PC-3 (cell line): ENCODE measurements around the gene HACD4. TPM values are rescaled to one million over a fixed set of nuclear protein-coding genes. Genes with fewer than 3 reads are reported as not detected.

Experiments
- ATAC-seq: fragments of 200-7000 bp; cut with Tn5 transposase; 2 replicates; pipeline ENCODE4 v1.9.1; 2020; ENCODE audit warnings: mild to moderate bottlenecking, moderate library complexity
- BruUV-seq: library from RNA; stranded (reverse); fragments of 400-500 nt; replicated peaks from 2 replicates; lab custom pipeline; 2021; lab: Mats Ljungman, UMichigan
- CTCF ChIA-PET: fragments of 300-600 bp; sonication (Branson Sonifier 250); formaldehyde crosslinking; loops from one replicate; lab custom pipeline; 2022; ENCODE audit warnings: antibody characterized with exemption; lab: Charles Lee
- POLR2A ChIA-PET: fragments of 300-600 bp; sonication (Branson Sonifier 250); formaldehyde crosslinking; loops from one replicate; lab custom pipeline; 2022; ENCODE audit warnings: antibody characterized with exemption; ENCODE audit not compliant: unreplicated experiment; lab: Charles Lee
- DNase-seq: peaks from one replicate; pipeline ENCODE4 v3.0.0-alpha.2; 2015
- H2AFZ ChIP-seq: fragments of 300-600 bp; sonication (generic); 2 replicates; pipeline ENCODE4 v1.6.0; 2016; ENCODE audit warnings: antibody characterized with exemption, low read length
- H3F3A ChIP-seq: fragments of 300-600 bp; sonication (generic); one replicate; pipeline ENCODE4 v1.6.0; 2017; ENCODE audit warnings: antibody characterized with exemption, low read length, control low read depth, mild to moderate bottlenecking; ENCODE audit not compliant: unreplicated experiment
- H3K27ac ChIP-seq: fragments of 300-600 bp; sonication (generic); 2 replicates; pipeline ENCODE4 v1.5.1; 2016; ENCODE audit warnings: mild to moderate bottlenecking, low read length
- H3K27me3 ChIP-seq: fragments of 300-600 bp; sonication (generic); 2 replicates; pipeline ENCODE4 v1.6.1; 2016; ENCODE audit warnings: low read length, mixed read lengths
- H3K36me3 ChIP-seq: fragments of 300-600 bp; sonication (generic); 2 replicates; pipeline ENCODE4 v1.6.1; 2016; ENCODE audit warnings: low read depth, mixed run types, low read length, mixed read lengths
- H3K4me1 ChIP-seq: fragments of 300-600 bp; sonication (generic); 2 replicates; pipeline ENCODE4 v1.5.1; 2016; ENCODE audit warnings: low read length; ENCODE audit not compliant: insufficient read depth
- H3K4me2 ChIP-seq: fragments of 300-600 bp; sonication (generic); 2 replicates; pipeline ENCODE4 v1.6.0; 2016; ENCODE audit warnings: low read length
- H3K4me3 ChIP-seq: fragments of 300-600 bp; sonication (generic); 2 replicates; pipeline ENCODE4 v1.5.1; 2016; ENCODE audit warnings: mild to moderate bottlenecking, low read length, mixed read lengths
- H3K79me2 ChIP-seq: fragments of 300-600 bp; sonication (generic); 2 replicates; pipeline ENCODE4 v1.6.1; 2017; ENCODE audit warnings: low read length, mixed read lengths
- H3K9ac ChIP-seq: fragments of 300-600 bp; sonication (generic); 2 replicates; pipeline ENCODE4 v1.6.0; 2016; ENCODE audit warnings: mild to moderate bottlenecking, low read length
- H3K9me2 ChIP-seq: fragments of 300-600 bp; sonication (generic); replicated peaks from 2 replicates; pipeline ENCODE4 v1.6.1; 2016; ENCODE audit warnings: mixed run types, low read length, mixed read lengths
- H3K9me3 ChIP-seq: fragments of 300-600 bp; sonication (generic); 2 replicates; pipeline ENCODE4 v1.6.1; 2016; ENCODE audit warnings: low read length, mixed read lengths
- H4K20me1 ChIP-seq: fragments of 300-600 bp; sonication (generic); 2 replicates; pipeline ENCODE4 v1.6.1; 2016; ENCODE audit warnings: low read length, mixed read lengths
- CTCF ChIP-seq: fragments of 300-600 bp; sonication (generic); conservative IDR thresholded peaks from 2 replicates; pipeline ENCODE4 v1.5.1; 2017; ENCODE audit warnings: antibody characterized with exemption, low read depth, mild to moderate bottlenecking, low read length
- EZH2 ChIP-seq: fragments of 300-600 bp; sonication (generic); IDR thresholded peaks from one replicate; pipeline ENCODE4 v1.6.1; 2017; ENCODE audit warnings: antibody characterized with exemption, mild to moderate bottlenecking, low read length; ENCODE audit not compliant: unreplicated experiment
- EZH2phosphoT487 ChIP-seq: fragments of 300-600 bp; sonication (generic); IDR thresholded peaks from 2 replicates; pipeline ENCODE4 v1.6.1; 2018; ENCODE audit warnings: mild to moderate bottlenecking, antibody characterized with exemption, low read length, borderline replicate concordance
- intact Hi-C: fragments of 100-400 bp; cut with micrococcal nuclease; formaldehyde crosslinking; loops from 2 replicates; pipeline ENCODE4 v1.9.0; 2023
- total RNA-seq: library from RNA; depleted of rRNA; stranded (reverse); fragments of >200 nt; gene quantifications from 2 replicates; pipeline ENCODE4 v1.2.3, GENCODE V29; 2014

The HACD4 gene
- total RNA-seq, 1 experiment from 2014 or later, result not detected

GRCh38 chr9:21077781-21078180, 46.3 kb upstream of the HACD4 start, which contains the start of gene IFNB1:
TSS of gene IFNB1 (minus strand) at chr9:21077942. CDS start at chr9:21077869, 73 bp downstream.
- no peaks in the 10 kb centered on the region for H3K79me2 ChIP-seq
- intact Hi-C loops, result no loop called here
- no peaks in the 10 kb centered on the region for H4K20me1 ChIP-seq
- ChIA-PET POLR2A (no interaction called here), CTCF (interaction anchor here (1.3 kb wide), 1 partner anchor 33 kb away, joined by 7 read pairs; no protein-coding TSS in a partner anchor)
- H3K9me2 ChIP-seq, result no peaks in the 10 kb centered on the region
- TF ChIP-seq EZH2phosphoT487, result no peak
- no peak for TF ChIP-seq CTCF
- TF ChIP-seq EZH2, result no peak
- H3K9ac ChIP-seq, result no peak within 1 kb of the TSS
- no peak within 1 kb of the TSS for H3K4me2 ChIP-seq
- no peaks in the 10 kb centered on the region for H3K36me3 ChIP-seq
- no peak within 1 kb of the TSS for H3K4me3 ChIP-seq
- H3K27ac ChIP-seq, result no peak within 1 kb of the TSS
- no peak for ATAC-seq
- H3K27me3 ChIP-seq, result no peaks in the 10 kb centered on the region
- H3K4me1 ChIP-seq, result no peaks in the 10 kb centered on the region
- no peak for DNase-seq
- no peaks in the 10 kb centered on the region for H3F3A ChIP-seq
- H3K9me3 ChIP-seq, result no peaks in the 10 kb centered on the region
- no TSS peak for BruUV-seq
- H2AFZ ChIP-seq, result no peak within 1 kb of the TSS

GRCh38 chr9:21075484-21075883, 44.0 kb upstream of the HACD4 start:
- Histone ChIP-seq H3K36me3 (no peaks in the 10 kb centered on the region), H3K4me2 (no peak overlapping the region), H3K4me3 (no peak overlapping the region), H3K27ac (no peak overlapping the region), H3K9ac (no peak overlapping the region), H3K9me2 (no peaks in the 10 kb centered on the region), H3K79me2 (no peaks in the 10 kb centered on the region), H2AFZ (no peak overlapping the region), H3K4me1 (peaks cover 2% of the 10 kb centered on the region), H3K27me3 (no peaks in the 10 kb centered on the region), H4K20me1 (no peaks in the 10 kb centered on the region), H3F3A (no peaks in the 10 kb centered on the region), H3K9me3 (no peaks in the 10 kb centered on the region)
- DNase-seq, result no peak
- no peak for TF ChIP-seq CTCF
- no peak for TF ChIP-seq EZH2phosphoT487
- no peak for TF ChIP-seq EZH2
- ATAC-seq, result no peak
- CTCF ChIA-PET, result no interaction called here
- POLR2A ChIA-PET, result no interaction called here
- BruUV-seq, result no TSS peak
- intact Hi-C loops, result no loop called here

- ATAC-seq (no peak), DNase-seq (no peak)
- CTCF ChIA-PET, result no interaction called here
- Histone ChIP-seq H3K79me2 (no peaks in the 10 kb centered on the region), H3K27me3 (no peaks in the 10 kb centered on the region), H3K9me2 (no peaks in the 10 kb centered on the region), H3K27ac (no peak overlapping the region), H3K4me1 (peaks cover 6% of the 10 kb centered on the region), H3K9me3 (no peaks in the 10 kb centered on the region), H2AFZ (no peak overlapping the region), H3K9ac (no peak overlapping the region), H3K4me3 (no peak overlapping the region), H4K20me1 (no peaks in the 10 kb centered on the region), H3K4me2 (no peak overlapping the region), H3F3A (no peaks in the 10 kb centered on the region), H3K36me3 (no peaks in the 10 kb centered on the region)
- intact Hi-C loops, result no loop called here
- POLR2A ChIA-PET, result no interaction called here
- TF ChIP-seq EZH2 (no peak), EZH2phosphoT487 (no peak), CTCF (no peak)
- no TSS peak for BruUV-seq
Observed at GRCh38 chr9:21070906-21071305, 39.5 kb upstream of the HACD4 start.
